Cardiac ventricle fibroblast (primary cell): ENCODE data around the gene IL25. TPM values are rescaled to one million over a fixed set of nuclear protein-coding genes. Genes with fewer than 3 reads are reported as not detected.

Source experiments
- total RNA-seq: library from RNA; depleted of rRNA; stranded (reverse); fragments of >200 nt; gene quantifications from 2 replicates; pipeline ENCODE4 v1.2.3, GENCODE V29; 2015

Gene IL25
- not detected in 2 replicates for total RNA-seq

GRCh38 chr14:23372509-23372908 lies at the start of gene IL25:
TSS of gene IL25 (plus strand) at chr14:23372809.

GRCh38 chr14:23352506-23353432 lies 19.8 kb upstream of the IL25 start, which contains the start of gene SLC22A17:
TSS of gene SLC22A17 (minus strand) at chr14:23352887.

GRCh38 chr14:23365036-23365731 lies 7.4 kb upstream of the IL25 start, which contains the start of gene EFS:
TSS of gene EFS (minus strand) at chr14:23365172. CDS start at chr14:23365025, 147 bp downstream.

GRCh38 chr14:23376482-23377197 lies 4.0 kb downstream of the IL25 start, which contains the start of gene CMTM5:
TSS of gene CMTM5 (plus strand) at chr14:23377046. CDS start at chr14:23377252, 206 bp downstream.

GRCh38 chr14:23407516-23408306 lies 35.1 kb downstream of the IL25 start, which contains the start of gene MYH6:
TSS of gene MYH6 (minus strand) at chr14:23408273. CDS start at chr14:23407223, 1,050 bp downstream.

Other genes starting within 250 kb of the IL25 start
- 11.2 and 13.9 TPM in 2 replicates for gene SLC7A8, start 189.1 kb upstream of the IL25 start, total RNA-seq
- gene RNF212B, start 134.9 kb upstream of the IL25 start, total RNA-seq = not detected in 2 replicates
- 6.7 and 8.2 TPM in 2 replicates for gene HOMEZ, start 86.7 kb upstream of the IL25 start, total RNA-seq
- gene PPP1R3E, start 70.0 kb upstream of the IL25 start, total RNA-seq = 4.9 and 9.9 TPM in 2 replicates
- gene BCL2L2, start 66.0 kb upstream of the IL25 start, total RNA-seq = 10.2 and 11.8 TPM in 2 replicates
- gene PABPN1, start 51.4 kb upstream of the IL25 start, total RNA-seq = 31.1 and 35.1 TPM in 2 replicates
- gene SLC22A17, start 19.9 kb upstream of the IL25 start, total RNA-seq = 26.1 and 33.0 TPM in 2 replicates
- gene EFS, start 7.6 kb upstream of the IL25 start, total RNA-seq = 6.7 and 8.9 TPM in 2 replicates
- not detected in 2 replicates for gene CMTM5, start 4.2 kb downstream of the IL25 start, total RNA-seq
- gene MYH6, start 35.5 kb downstream of the IL25 start, total RNA-seq = not detected in 2 replicates
- gene MYH7, start 62.9 kb downstream of the IL25 start, total RNA-seq = not detected in 2 replicates
- gene NGDN, start 96.9 kb downstream of the IL25 start, total RNA-seq = 18.8 and 30.0 TPM in 2 replicates
- gene ZFHX2, start 179.0 kb downstream of the IL25 start, total RNA-seq = 0.44 TPM in 1 of 2 replicates, not detected in the other
- gene THTPA, start 183.5 kb downstream of the IL25 start, total RNA-seq = 12.8 and 18.7 TPM in 2 replicates
- 10.6 and 22.3 TPM in 2 replicates for gene AP1G2, start 195.0 kb downstream of the IL25 start, total RNA-seq
- not detected in 2 replicates for gene JPH4, start 206.0 kb downstream of the IL25 start, total RNA-seq